GM19455 (cell line): ENCODE measurements around the gene DDB1.

ENCODE experiments used
- ATAC-seq: cut with Tn5 transposase; IDR thresholded peaks from one replicate; pipeline ENCODE4 v1.9.1; 2021; ENCODE audit not compliant: unreplicated experiment

The DDB1 gene

GRCh38 chr11:61357233-61357893 lies 24.5 kb upstream of the DDB1 start:
- peak; percentile 39 for ATAC-seq

DNA sequence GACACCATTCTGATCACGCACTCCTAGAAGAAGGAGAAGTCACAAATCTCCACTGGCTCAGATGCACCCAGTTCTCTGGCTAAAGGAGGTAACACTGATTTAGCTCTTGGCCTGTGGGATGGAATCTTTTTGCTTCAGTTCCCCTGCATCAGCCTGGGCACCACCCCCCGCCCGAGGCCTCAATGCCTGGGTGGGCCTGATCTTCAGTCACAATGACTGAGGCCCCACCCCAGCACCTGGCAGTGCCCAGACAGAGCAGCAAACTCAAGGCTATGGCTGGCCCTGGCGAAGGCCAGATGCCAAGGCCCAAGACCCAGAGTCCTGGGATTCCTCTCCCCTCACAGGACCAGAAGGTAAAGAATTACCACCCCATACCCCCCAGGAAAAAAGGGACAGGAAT lies 23.8 kb upstream of the DDB1 start:
- ATAC-seq: no peak

- no peak for ATAC-seq
Observed at GRCh38 chr11:61354208-61354607, 21.3 kb upstream of the DDB1 start.

- no peak for ATAC-seq
Observed at GRCh38 chr11:61353131-61354067, 20.5 kb upstream of the DDB1 start.

- ATAC-seq: no peak
Observed at GRCh38 chr11:61352038-61352437, 19.1 kb upstream of the DDB1 start.

DNA sequence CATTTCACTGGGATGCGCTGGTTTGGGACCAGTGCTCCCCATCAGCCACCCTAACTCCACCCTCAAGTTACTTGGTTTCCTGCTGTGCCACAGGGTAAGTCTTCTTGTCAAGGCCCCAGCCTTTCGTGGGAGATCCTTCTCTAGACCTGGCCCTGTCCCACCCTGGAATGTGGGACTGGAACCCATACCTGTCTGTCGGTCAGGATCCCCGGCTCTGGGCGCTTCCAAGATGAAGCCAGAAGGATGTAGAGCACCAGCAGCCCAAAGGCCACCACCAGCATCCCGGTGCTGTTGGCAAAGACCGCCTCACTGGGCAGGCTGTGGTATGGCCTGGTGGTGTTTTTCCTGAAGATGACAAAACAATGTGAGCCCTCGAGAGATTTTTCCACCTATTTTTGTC lies 17.9 kb upstream of the DDB1 start:
- no peak for ATAC-seq

GRCh38 chr11:61350336-61350735 lies 17.4 kb upstream of the DDB1 start:
- no peak for ATAC-seq

DNA sequence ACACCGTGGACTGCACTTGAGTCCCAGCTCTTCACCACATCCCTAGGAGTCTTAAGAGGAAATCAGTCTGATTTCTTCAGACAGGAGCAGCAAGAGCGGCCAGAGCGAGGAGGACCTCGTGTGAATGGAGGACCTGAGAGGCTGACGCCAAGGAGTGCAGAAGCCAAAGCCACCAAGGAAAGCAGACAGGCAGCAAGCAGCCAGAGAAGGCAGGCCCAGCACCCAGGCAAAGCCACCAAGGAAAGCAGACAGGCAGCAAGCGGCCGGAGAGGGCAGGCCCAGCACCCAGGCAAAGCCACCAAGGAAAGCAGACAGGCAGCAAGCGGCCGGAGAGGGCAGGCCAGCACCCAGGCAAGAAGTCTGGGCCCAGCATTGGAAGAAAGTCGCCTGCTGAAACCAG lies 17.0 kb upstream of the DDB1 start:
- ATAC-seq: no peak

- ATAC-seq: no peak
Observed at GRCh38 chr11:61349189-61349751, 16.4 kb upstream of the DDB1 start.

DNA sequence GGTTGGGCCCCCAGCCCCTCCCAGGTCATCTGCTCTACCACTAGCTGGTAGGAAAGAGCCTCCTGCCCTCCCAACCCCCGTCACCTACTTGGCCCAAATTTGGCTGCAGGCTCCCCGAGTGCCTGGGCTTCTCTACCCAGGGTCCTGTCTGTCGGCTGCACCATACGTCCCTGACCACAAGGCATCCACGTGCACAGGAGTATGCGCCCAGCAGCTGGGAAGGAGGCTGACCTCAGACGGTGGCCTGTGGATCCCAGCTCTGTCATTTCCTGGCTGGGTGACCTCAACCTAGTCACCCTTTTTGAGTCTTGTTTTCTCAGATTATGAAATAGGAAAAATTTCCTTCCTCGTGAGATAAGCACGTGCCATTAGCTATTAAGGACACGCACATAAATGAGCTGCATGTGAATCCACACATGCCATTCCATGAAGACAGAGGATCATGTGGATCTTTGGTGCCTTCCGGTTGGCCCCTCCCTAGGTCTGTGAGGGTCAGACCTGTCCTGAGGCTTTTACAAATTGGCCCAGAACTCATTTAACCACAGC lies 15.1 kb upstream of the DDB1 start:
- no peak for ATAC-seq

GRCh38 chr11:61345954-61346843 lies 13.3 kb upstream of the DDB1 start:
- no peak for ATAC-seq

DNA sequence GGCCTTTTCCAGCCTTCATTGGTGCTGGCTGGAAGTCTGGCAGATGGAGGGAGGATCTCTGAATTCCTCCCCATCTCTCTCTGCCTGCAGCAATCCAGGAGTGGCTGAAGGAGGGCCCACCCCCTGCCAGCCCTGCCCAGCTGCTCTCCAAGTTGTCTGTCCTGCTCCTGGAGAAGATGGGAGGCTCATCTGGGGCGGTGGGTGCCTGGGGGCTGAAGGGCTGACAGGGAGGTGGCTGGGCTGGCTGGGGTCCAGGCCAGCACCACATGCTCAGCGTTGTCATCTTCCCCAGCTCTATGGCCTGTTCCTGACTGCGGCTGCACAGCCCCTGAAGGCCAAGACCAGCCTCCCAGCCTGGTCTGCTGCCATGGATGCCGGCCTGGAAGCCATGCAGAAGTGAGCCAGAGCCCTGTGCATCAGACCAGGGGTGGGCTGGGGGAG lies 12.3 kb upstream of the DDB1 start:
- no peak for ATAC-seq

- no peak for ATAC-seq
Observed at GRCh38 chr11:61343792-61344745, 11.2 kb upstream of the DDB1 start.

GRCh38 chr11:61342207-61342803 lies 9.4 kb upstream of the DDB1 start:
- no peak for ATAC-seq

DNA sequence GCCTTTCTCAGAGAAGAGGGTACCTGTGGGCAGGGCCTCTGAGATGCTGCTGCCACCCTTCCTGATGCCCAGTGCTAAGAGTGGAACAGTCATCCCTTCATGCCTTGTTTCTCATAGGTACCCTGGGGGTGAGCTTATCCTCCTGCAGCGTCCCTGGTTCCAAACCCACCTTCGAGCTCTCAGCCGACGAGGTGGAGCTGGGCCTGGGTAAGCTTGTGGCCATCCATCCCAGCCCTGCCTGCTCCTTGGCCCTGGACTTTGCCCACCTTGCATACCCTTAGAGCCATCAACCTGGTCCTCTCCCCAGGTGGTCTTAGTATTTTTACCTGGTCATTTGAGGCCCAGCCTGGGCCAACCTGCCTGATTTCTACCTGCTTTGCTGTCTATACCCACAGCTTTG lies 8.8 kb upstream of the DDB1 start:
- no peak for ATAC-seq

- ATAC-seq: no peak
Observed at GRCh38 chr11:61340979-61341378, 8.1 kb upstream of the DDB1 start.

DNA sequence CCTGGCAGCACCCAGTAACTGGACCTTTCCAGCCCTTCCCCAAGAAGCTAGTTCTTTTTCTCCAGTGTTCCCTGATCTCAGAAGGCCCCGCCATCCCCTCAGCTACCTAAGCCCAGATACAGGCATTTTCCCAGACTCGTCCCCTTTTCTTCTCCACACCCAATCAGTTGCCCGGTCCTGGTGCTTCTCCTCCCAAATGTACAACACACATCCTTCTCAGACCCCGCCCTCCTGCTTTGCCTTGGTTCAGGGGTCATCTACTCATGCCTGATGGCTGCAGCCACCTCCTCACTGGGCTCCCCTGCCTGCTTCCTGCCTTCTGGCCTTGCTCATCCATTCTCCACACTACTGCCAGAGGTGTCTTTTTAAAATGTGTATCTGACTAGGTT lies 6.6 kb upstream of the DDB1 start:
- ATAC-seq: no peak

GRCh38 chr11:61338783-61339489 lies 6.0 kb upstream of the DDB1 start:
- no peak for ATAC-seq
